ENCODE results near the gene WTAP. TPM values are rescaled to one million over a fixed set of nuclear protein-coding genes. Genes with fewer than 3 reads are reported as not detected.

WTAP gene
- total RNA-seq, 2 experiments from 2014 or later = 211 to 227 TPM

- Histone ChIP-seq H3K27me3 (ENCODE audit: control insufficient read depth in 1 of 2, insufficient read depth in 2 of 2, low read length in 2 of 2) (no peaks in the 10 kb centered on the region), H3K9me3 (ENCODE audit: control insufficient read depth in 1 of 2, insufficient read depth in 1 of 2, low read length in 2 of 2) (no peaks in the 10 kb centered on the region), H3K4me1 (ENCODE audit: insufficient read depth, low read length) (peaks cover 12% of the 10 kb centered on the region), H3K27ac (ENCODE audit: low read depth in 1 of 2, low read length in 2 of 2) (no peak overlapping the region), H3K36me3 (ENCODE audit: insufficient read depth, low read length) (peaks cover 86% of the 10 kb centered on the region), H3K4me3 (ENCODE audit: low read length) (no peak overlapping the region)
- POLR2A ChIA-PET = no interaction called here
- Mint-ChIP-seq H3K36me3 (ENCODE audit: low read depth) (peaks cover 87% of the 10 kb centered on the region), H3K27ac (no peak overlapping the region), H3K9me3 (no peaks in the 10 kb centered on the region), H3K4me3 (no peak overlapping the region), H3K27me3 (no peaks in the 10 kb centered on the region), H3K4me1 (ENCODE audit: low read depth) (peaks cover 30% of the 10 kb centered on the region)
- intact Hi-C loops (cut with DNase I, micrococcal nuclease) = no loop called here
- DNase-seq = no peak
- no peak for TF ChIP-seq CTCF (IDR thresholded peaks at IDR 0.05)
- no peak for ATAC-seq (ENCODE audit: poor library complexity)
- CTCF ChIA-PET = no interaction called here
Observed at GRCh38 chr6:159684013-159684304, 43.3 kb upstream of the WTAP start.

DNA sequence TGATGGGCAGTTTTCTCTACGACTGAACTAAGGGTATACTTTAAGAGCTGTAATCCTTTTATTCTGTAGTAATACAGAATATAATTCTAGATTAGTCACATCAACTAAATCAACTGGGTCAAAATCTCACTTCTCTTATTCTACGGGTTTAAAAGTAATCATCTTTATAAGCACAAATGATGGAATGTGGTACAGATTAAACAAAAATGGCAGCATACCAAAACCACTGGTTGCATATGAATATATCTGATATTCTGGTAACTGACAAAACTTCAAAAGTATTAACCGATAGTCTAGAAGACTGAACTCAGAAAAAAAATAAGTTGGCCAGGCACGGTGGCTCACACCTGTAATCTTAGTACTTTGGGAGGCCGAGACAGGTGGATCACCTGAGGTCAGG is 41.3 kb upstream of the WTAP start:
- H3K9me3 Mint-ChIP-seq = no peaks in the 10 kb centered on the region
- ATAC-seq (ENCODE audit: poor library complexity) (no peak), DNase-seq (no peak)
- Histone ChIP-seq H3K27me3 (ENCODE audit: control insufficient read depth in 1 of 2, insufficient read depth in 2 of 2, low read length in 2 of 2) (no peaks in the 10 kb centered on the region), H3K4me3 (ENCODE audit: low read length) (no peak overlapping the region), H3K9me3 (ENCODE audit: control insufficient read depth in 1 of 2, insufficient read depth in 1 of 2, low read length in 2 of 2) (no peaks in the 10 kb centered on the region), H3K27ac (ENCODE audit: low read depth in 1 of 2, low read length in 2 of 2) (no peak overlapping the region), H3K4me1 (ENCODE audit: insufficient read depth, low read length) (peaks cover 20% of the 10 kb centered on the region), H3K36me3 (ENCODE audit: insufficient read depth, low read length) (peaks cover 83% of the 10 kb centered on the region)
- intact Hi-C loops (cut with DNase I, micrococcal nuclease) = no loop called here
- ChIA-PET CTCF (no interaction called here), POLR2A (interaction anchor here (1.3 kb wide), 1 partner anchor 41 kb away, joined by 3 read pairs; the partner anchor contains the start of gene WTAP)
- no peak for TF ChIP-seq CTCF (IDR thresholded peaks at IDR 0.05)
- no peaks in the 10 kb centered on the region for H3K27me3 Mint-ChIP-seq
- no peak overlapping the region for H3K4me3 Mint-ChIP-seq
- peaks cover 40% of the 10 kb centered on the region for H3K4me1 Mint-ChIP-seq (ENCODE audit: low read depth)
- peaks cover 82% of the 10 kb centered on the region for H3K36me3 Mint-ChIP-seq (ENCODE audit: low read depth)
- no peak overlapping the region for H3K27ac Mint-ChIP-seq

GRCh38 chr6:159686703-159687102 is 40.6 kb upstream of the WTAP start:
- no peak overlapping the region for H3K27ac ChIP-seq (ENCODE audit: low read depth in 1 of 2, low read length in 2 of 2)
- no peak for ATAC-seq (ENCODE audit: poor library complexity)
- no peak overlapping the region for H3K4me3 ChIP-seq (ENCODE audit: low read length)
- Mint-ChIP-seq H3K4me1 (ENCODE audit: low read depth) (peaks cover 45% of the 10 kb centered on the region), H3K9me3 (no peaks in the 10 kb centered on the region), H3K4me3 (no peak overlapping the region), H3K36me3 (ENCODE audit: low read depth) (peaks cover 80% of the 10 kb centered on the region), H3K27me3 (no peaks in the 10 kb centered on the region), H3K27ac (no peak overlapping the region)
- peaks cover 22% of the 10 kb centered on the region for H3K4me1 ChIP-seq (ENCODE audit: insufficient read depth, low read length)
- TF ChIP-seq CTCF (IDR thresholded peaks at IDR 0.05) = no peak
- DNase-seq = no peak
- no peaks in the 10 kb centered on the region for H3K27me3 ChIP-seq (ENCODE audit: control insufficient read depth in 1 of 2, insufficient read depth in 2 of 2, low read length in 2 of 2)
- POLR2A ChIA-PET = no interaction called here
- CTCF ChIA-PET = no interaction called here
- H3K36me3 ChIP-seq (ENCODE audit: insufficient read depth, low read length) = peaks cover 76% of the 10 kb centered on the region
- intact Hi-C loops (cut with DNase I, micrococcal nuclease) = no loop called here
- no peaks in the 10 kb centered on the region for H3K9me3 ChIP-seq (ENCODE audit: control insufficient read depth in 1 of 2, insufficient read depth in 1 of 2, low read length in 2 of 2)

All from CD4-positive, alpha-beta T cell (primary cell).